ENCODE results near the gene POLH.
"Not testable (repeated sequence)": the region's sequence is repeated elsewhere in the genome, so short reads cannot be mapped to it uniquely, and the experiment has no call there.

Gene POLH

GRCh38 chr6:43570876-43571441 lies 5.0 kb upstream of the POLH start:
- H3K27ac ChIP-seq (ENCODE audit: low read depth, low read length), result no peak overlapping the region
- peaks cover 0 to 8% of the 10 kb centered on the region in 2 donors for H3K4me1 ChIP-seq (ENCODE audit: control insufficient read depth in 1 of 2, insufficient read depth in 2 of 2, low read length in 2 of 2)
- no peak overlapping the region for H3K4me3 ChIP-seq (ENCODE audit: low read depth in 1 of 2, low read length in 2 of 2)
- no peaks in the 10 kb centered on the region for H3K27me3 ChIP-seq (ENCODE audit: control insufficient read depth in 1 of 2, insufficient read depth in 2 of 2, low read length in 2 of 2)
- H3K9me3 ChIP-seq (ENCODE audit: control insufficient read depth in 1 of 2, low read length in 2 of 2), result no peaks in the 10 kb centered on the region
- H3K36me3 ChIP-seq (ENCODE audit: control insufficient read depth in 1 of 2, insufficient read depth in 2 of 2, low read length in 2 of 2), result peaks cover 19 to 49% of the 10 kb centered on the region in 2 donors
- H3K9ac ChIP-seq (ENCODE audit: low read depth in 1 of 2, low read length in 2 of 2), result no peak overlapping the region

- Histone ChIP-seq H3K9me3 (ENCODE audit: control insufficient read depth in 1 of 2, low read length in 2 of 2) (no peaks in the 10 kb centered on the region), H3K36me3 (ENCODE audit: control insufficient read depth in 1 of 2, insufficient read depth in 2 of 2, low read length in 2 of 2) (peaks cover 15 to 42% of the 10 kb centered on the region in 2 donors), H3K27me3 (ENCODE audit: control insufficient read depth in 1 of 2, insufficient read depth in 2 of 2, low read length in 2 of 2) (no peaks in the 10 kb centered on the region), H3K9ac (ENCODE audit: low read depth in 1 of 2, low read length in 2 of 2) (no peak overlapping the region), H3K4me3 (ENCODE audit: low read depth in 1 of 2, low read length in 2 of 2) (no peak overlapping the region), H3K4me1 (ENCODE audit: control insufficient read depth in 1 of 2, insufficient read depth in 2 of 2, low read length in 2 of 2) (peaks cover 0 to 16% of the 10 kb centered on the region in 2 donors), H3K27ac (ENCODE audit: low read depth, low read length) (no peak overlapping the region)
These were observed 4.0 kb upstream of the POLH start for GRCh38 chr6:43572015-43572414.

GRCh38 chr6:43575105-43575771 lies 747 bp upstream of the POLH start:
- H3K9me3 ChIP-seq (ENCODE audit: control insufficient read depth in 1 of 2, low read length in 2 of 2), result no peaks in the 10 kb centered on the region
- peak overlapping the region; percentile 87 to 98 for H3K4me3 ChIP-seq (ENCODE audit: low read depth in 1 of 2, low read length in 2 of 2)
- H3K36me3 ChIP-seq (ENCODE audit: control insufficient read depth in 1 of 2, insufficient read depth in 2 of 2, low read length in 2 of 2), result peaks cover 10 to 19% of the 10 kb centered on the region in 2 donors
- peak overlapping the region; percentile 82 to 90 for H3K9ac ChIP-seq (ENCODE audit: low read depth in 1 of 2, low read length in 2 of 2)
- H3K27me3 ChIP-seq (ENCODE audit: control insufficient read depth in 1 of 2, insufficient read depth in 2 of 2, low read length in 2 of 2), result no peaks in the 10 kb centered on the region
- H3K4me1 ChIP-seq (ENCODE audit: control insufficient read depth in 1 of 2, insufficient read depth in 2 of 2, low read length in 2 of 2), result peaks cover 4 to 20% of the 10 kb centered on the region in 2 donors
- H3K27ac ChIP-seq (ENCODE audit: low read depth, low read length), result no peak overlapping the region

GRCh38 chr6:43578748-43579147 lies 2.8 kb downstream of the POLH start:
- Histone ChIP-seq H3K4me3 (ENCODE audit: low read depth in 1 of 2, low read length in 2 of 2) (no peak overlapping the region), H3K27me3 (ENCODE audit: control insufficient read depth in 1 of 2, insufficient read depth in 2 of 2, low read length in 2 of 2) (no peaks in the 10 kb centered on the region), H3K9me3 (ENCODE audit: control insufficient read depth in 1 of 2, low read length in 2 of 2) (no peaks in the 10 kb centered on the region), H3K27ac (ENCODE audit: low read depth, low read length) (no peak overlapping the region), H3K9ac (ENCODE audit: low read depth in 1 of 2, low read length in 2 of 2) (no peak overlapping the region), H3K36me3 (ENCODE audit: control insufficient read depth in 1 of 2, insufficient read depth in 2 of 2, low read length in 2 of 2) (peaks cover 0 to 14% of the 10 kb centered on the region in 2 donors), H3K4me1 (ENCODE audit: control insufficient read depth in 1 of 2, insufficient read depth in 2 of 2, low read length in 2 of 2) (peaks cover 4 to 20% of the 10 kb centered on the region in 2 donors)

- Histone ChIP-seq H3K27me3 (ENCODE audit: control insufficient read depth in 1 of 2, insufficient read depth in 2 of 2, low read length in 2 of 2) (no peaks in the 10 kb centered on the region), H3K9me3 (ENCODE audit: control insufficient read depth in 1 of 2, low read length in 2 of 2) (no peaks in the 10 kb centered on the region), H3K9ac (ENCODE audit: low read depth in 1 of 2, low read length in 2 of 2) (no peak overlapping the region), H3K27ac (ENCODE audit: low read depth, low read length) (no peak overlapping the region), H3K4me3 (ENCODE audit: low read depth in 1 of 2, low read length in 2 of 2) (no peak overlapping the region), H3K36me3 (ENCODE audit: control insufficient read depth in 1 of 2, insufficient read depth in 2 of 2, low read length in 2 of 2) (peaks cover 4 to 19% of the 10 kb centered on the region in 2 donors), H3K4me1 (ENCODE audit: control insufficient read depth in 1 of 2, insufficient read depth in 2 of 2, low read length in 2 of 2) (peaks cover 4 to 20% of the 10 kb centered on the region in 2 donors)
These were observed 3.2 kb downstream of the POLH start for GRCh38 chr6:43579171-43579570.

GRCh38 chr6:43582911-43583310 lies 6.9 kb downstream of the POLH start:
- H3K9ac ChIP-seq (ENCODE audit: low read depth in 1 of 2, low read length in 2 of 2), result no peak overlapping the region
- peaks cover 17 to 45% of the 10 kb centered on the region in 2 donors for H3K36me3 ChIP-seq (ENCODE audit: control insufficient read depth in 1 of 2, insufficient read depth in 2 of 2, low read length in 2 of 2)
- H3K27me3 ChIP-seq (ENCODE audit: control insufficient read depth in 1 of 2, insufficient read depth in 2 of 2, low read length in 2 of 2), result no peaks in the 10 kb centered on the region
- no peak overlapping the region for H3K4me3 ChIP-seq (ENCODE audit: low read depth in 1 of 2, low read length in 2 of 2)
- H3K4me1 ChIP-seq (ENCODE audit: control insufficient read depth in 1 of 2, insufficient read depth in 2 of 2, low read length in 2 of 2), result no peaks in the 10 kb centered on the region
- H3K9me3 ChIP-seq (ENCODE audit: control insufficient read depth in 1 of 2, low read length in 2 of 2), result no peaks in the 10 kb centered on the region
- no peak overlapping the region for H3K27ac ChIP-seq (ENCODE audit: low read depth, low read length)

- Histone ChIP-seq H3K9me3 (ENCODE audit: control insufficient read depth in 1 of 2, low read length in 2 of 2) (no peaks in the 10 kb centered on the region), H3K27me3 (ENCODE audit: control insufficient read depth in 1 of 2, insufficient read depth in 2 of 2, low read length in 2 of 2) (no peaks in the 10 kb centered on the region), H3K9ac (ENCODE audit: low read depth in 1 of 2, low read length in 2 of 2) (no peak overlapping the region), H3K4me1 (ENCODE audit: control insufficient read depth in 1 of 2, insufficient read depth in 2 of 2, low read length in 2 of 2) (no peaks in the 10 kb centered on the region), H3K27ac (ENCODE audit: low read depth, low read length) (no peak overlapping the region), H3K4me3 (ENCODE audit: low read depth in 1 of 2, low read length in 2 of 2) (no peak overlapping the region), H3K36me3 (ENCODE audit: control insufficient read depth in 1 of 2, insufficient read depth in 2 of 2, low read length in 2 of 2) (peaks cover 17 to 49% of the 10 kb centered on the region in 2 donors)
These were observed 9.0 kb downstream of the POLH start for GRCh38 chr6:43584892-43585570.

GRCh38 chr6:43588194-43588593 lies 12.2 kb downstream of the POLH start:
- H3K4me1 ChIP-seq (ENCODE audit: control insufficient read depth in 1 of 2, insufficient read depth in 2 of 2, low read length in 2 of 2), result no peaks in the 10 kb centered on the region
- no peak overlapping the region for H3K9ac ChIP-seq (ENCODE audit: low read depth in 1 of 2, low read length in 2 of 2)
- no peaks in the 10 kb centered on the region for H3K27me3 ChIP-seq (ENCODE audit: control insufficient read depth in 1 of 2, insufficient read depth in 2 of 2, low read length in 2 of 2)
- H3K4me3 ChIP-seq (ENCODE audit: low read depth in 1 of 2, low read length in 2 of 2), result no peak overlapping the region
- peaks cover 21 to 43% of the 10 kb centered on the region in 2 donors for H3K36me3 ChIP-seq (ENCODE audit: control insufficient read depth in 1 of 2, insufficient read depth in 2 of 2, low read length in 2 of 2)
- no peaks in the 10 kb centered on the region for H3K9me3 ChIP-seq (ENCODE audit: control insufficient read depth in 1 of 2, low read length in 2 of 2)
- no peak overlapping the region for H3K27ac ChIP-seq (ENCODE audit: low read depth, low read length)

- not testable (repeated sequence) for H3K27me3 ChIP-seq (ENCODE audit: control insufficient read depth in 1 of 2, insufficient read depth in 2 of 2, low read length in 2 of 2); H3K27ac ChIP-seq (ENCODE audit: low read depth, low read length); H3K9ac ChIP-seq (ENCODE audit: low read depth in 1 of 2, low read length in 2 of 2); H3K4me1 ChIP-seq (ENCODE audit: control insufficient read depth in 1 of 2, insufficient read depth in 2 of 2, low read length in 2 of 2); H3K9me3 ChIP-seq (ENCODE audit: control insufficient read depth in 1 of 2, low read length in 2 of 2); H3K4me3 ChIP-seq (ENCODE audit: low read depth in 1 of 2, low read length in 2 of 2)
- H3K36me3 ChIP-seq (ENCODE audit: control insufficient read depth in 1 of 2, insufficient read depth in 2 of 2, low read length in 2 of 2), result peaks cover 14 to 29% of the 10 kb centered on the region in 2 donors
These were observed 13.6 kb downstream of the POLH start for GRCh38 chr6:43589564-43589963.

- no peaks in the 10 kb centered on the region for H3K4me1 ChIP-seq (ENCODE audit: control insufficient read depth in 1 of 2, insufficient read depth in 2 of 2, low read length in 2 of 2)
- H3K27me3 ChIP-seq (ENCODE audit: control insufficient read depth in 1 of 2, insufficient read depth in 2 of 2, low read length in 2 of 2), result no peaks in the 10 kb centered on the region
- H3K4me3 ChIP-seq (ENCODE audit: low read depth in 1 of 2, low read length in 2 of 2), result no peak overlapping the region
- H3K9me3 ChIP-seq (ENCODE audit: control insufficient read depth in 1 of 2, low read length in 2 of 2), result no peaks in the 10 kb centered on the region
- H3K27ac ChIP-seq (ENCODE audit: low read depth, low read length), result no peak overlapping the region
- peaks cover 4 to 9% of the 10 kb centered on the region in 2 donors for H3K36me3 ChIP-seq (ENCODE audit: control insufficient read depth in 1 of 2, insufficient read depth in 2 of 2, low read length in 2 of 2)
- H3K9ac ChIP-seq (ENCODE audit: low read depth in 1 of 2, low read length in 2 of 2), result no peak overlapping the region
These were observed 18.0 kb downstream of the POLH start for GRCh38 chr6:43593938-43594337.
